ENCODE data around the gene ZNF281.
"Not testable (repeated sequence)": the region's sequence is repeated elsewhere in the genome, so short reads cannot be mapped to it uniquely, and the experiment has no call there.

Gene ZNF281

GRCh38 chr1:200367841-200368534, 41.8 kb downstream of the ZNF281 start:
- H3K27ac ChIP-seq = peak overlapping the region in 4 of 21 experiments; percentile 29 to 60 (median 45)

GRCh38 chr1:200366577-200367253, 43.1 kb downstream of the ZNF281 start:
- Histone ChIP-seq H3K4me3 (no peak overlapping the region), H3K27ac (peak overlapping the region in 1 of 21 experiments; percentile 69)

More at GRCh38 chr1:200367841-200368534, 41.8 kb downstream of the ZNF281 start:
- H3K4me3 ChIP-seq = no peak overlapping the region

- Histone ChIP-seq H3K27ac (peak overlapping the region in 2 of 21 experiments; percentile 34 to 69), H3K4me3 (no peak overlapping the region)
Measured at GRCh38 chr1:200365897-200366426, 43.9 kb downstream of the ZNF281 start.

GRCh38 chr1:200364831-200365230, 45.0 kb downstream of the ZNF281 start:
- Histone ChIP-seq H3K4me3 (no peak overlapping the region), H3K27ac (peak overlapping the region in 2 of 21 experiments; percentile 26 to 33)

GRCh38 chr1:200364091-200364759, 45.6 kb downstream of the ZNF281 start:
- Histone ChIP-seq H3K4me3 (no peak overlapping the region), H3K27ac (no peak overlapping the region)

- Histone ChIP-seq H3K27ac (peak overlapping the region in 1 of 21 experiments; percentile 39), H3K4me3 (no peak overlapping the region)
Measured at GRCh38 chr1:200363264-200363933, 46.4 kb downstream of the ZNF281 start.

GRCh38 chr1:200362421-200362820, 47.4 kb downstream of the ZNF281 start:
- Histone ChIP-seq H3K4me3 (no peak overlapping the region), H3K27ac (no peak overlapping the region)

- no peak overlapping the region for H3K27ac ChIP-seq
- H3K4me3 ChIP-seq = no peak overlapping the region
Measured at GRCh38 chr1:200359610-200360163, 50.1 kb downstream of the ZNF281 start.

- not testable (repeated sequence) for H3K27ac ChIP-seq, H3K4me3 ChIP-seq
Measured at GRCh38 chr1:200357925-200358324, 51.9 kb downstream of the ZNF281 start.

- no peak overlapping the region for H3K27ac ChIP-seq
- no peak overlapping the region for H3K4me3 ChIP-seq
Measured at GRCh38 chr1:200355801-200356200, 54.0 kb downstream of the ZNF281 start.

Measured in skin epidermis (tissue), 12 donors.